Hepatocyte (in vitro differentiated cells): Measurements from ENCODE around the gene IL9R. TPM values are rescaled to one million over a fixed set of nuclear protein-coding genes. Genes with fewer than 3 reads are reported as not detected.

Experiments
- DNase-seq: peaks from one replicate; pipeline ENCODE4 v3.0.0-alpha.2; 2016; ENCODE audit warnings: low spot score
- H2AFZ ChIP-seq: fragments of 200-600 bp; sonication (generic); 2 replicates; pipeline ENCODE4 v1.6.0; 2016; ENCODE audit warnings: antibody characterized with exemption, mild to moderate bottlenecking
- H3K27ac ChIP-seq: fragments of 200-600 bp; sonication (generic); 2 replicates; pipeline ENCODE4 v1.5.1; 2016; ENCODE audit warnings: mild to moderate bottlenecking
- H3K27me3 ChIP-seq: fragments of 200-600 bp; sonication (generic); 2 replicates; pipeline ENCODE4 v1.6.1; 2016
- H3K36me3 ChIP-seq: fragments of 200-600 bp; sonication (generic); replicated peaks from 2 replicates; pipeline ENCODE4 v1.5.1; 2016; ENCODE audit warnings: low read depth; ENCODE audit not compliant: insufficient read depth
- H3K4me1 ChIP-seq: fragments of 200-600 bp; sonication (generic); 2 replicates; pipeline ENCODE4 v1.5.1; 2016; ENCODE audit warnings: mild to moderate bottlenecking, moderate library complexity; ENCODE audit not compliant: insufficient read depth
- H3K4me2 ChIP-seq: fragments of 200-600 bp; sonication (generic); 2 replicates; pipeline ENCODE4 v1.6.0; 2016
- H3K4me3 ChIP-seq: fragments of 200-600 bp; sonication (generic); 2 replicates; pipeline ENCODE4 v1.5.1; 2016; ENCODE audit warnings: mild to moderate bottlenecking
- H3K79me2 ChIP-seq: fragments of 200-600 bp; sonication (generic); 2 replicates; pipeline ENCODE4 v1.6.0; 2017; ENCODE audit warnings: mild to moderate bottlenecking
- H3K9me2 ChIP-seq: fragments of 200-600 bp; sonication (generic); replicated peaks from 2 replicates; pipeline ENCODE4 v1.6.0; 2017; ENCODE audit warnings: mild to moderate bottlenecking; ENCODE audit not compliant: insufficient read depth
- H3K9me3 ChIP-seq: fragments of 200-600 bp; sonication (generic); 2 replicates; pipeline ENCODE4 v1.5.1; 2016; ENCODE audit warnings: low read depth, mild to moderate bottlenecking
- H4K20me1 ChIP-seq: fragments of 200-600 bp; sonication (generic); 2 replicates; pipeline ENCODE4 v1.6.0; 2016; ENCODE audit warnings: mild to moderate bottlenecking; ENCODE audit not compliant: insufficient read depth, poor library complexity, severe bottlenecking
- EZH2 ChIP-seq: fragments of 200-600 bp; sonication (generic); IDR thresholded peaks from 2 replicates; pipeline ENCODE4 v1.6.1; 2016; ENCODE audit warnings: antibody characterized with exemption, mild to moderate bottlenecking, borderline replicate concordance
- EZH2phosphoT487 ChIP-seq: fragments of 200-600 bp; sonication (generic); IDR thresholded peaks from one replicate; pipeline ENCODE4 v1.6.1; 2018; ENCODE audit warnings: antibody characterized with exemption, mild to moderate bottlenecking, low read depth, moderate library complexity; ENCODE audit not compliant: unreplicated experiment, severe bottlenecking
- WGBS: methylation state at CpG from one replicate; pipeline ENCODE4 v1.1.6; 2016; ENCODE audit warnings: low lambda C conversion rate; ENCODE audit errors: missing lambda C conversion rate; 5-methylcytosine and 5-hydroxymethylcytosine counted together
- polyA plus RNA-seq: library from polyadenylated mRNA; unstranded; fragments of >200 nt; fragmentation: Nextera tagmentation; extraction: Ambion mirVana; gene quantifications from 2 replicates; pipeline ENCODE4 v1.2.1, GENCODE V29; 2016
- total RNA-seq: library from RNA; depleted of rRNA; stranded (reverse); fragments of >200 nt; gene quantifications from 2 replicates; pipeline ENCODE4 v1.2.3, GENCODE V29; 2014
- TF ChIP-seq, protein P1 (sequence below): fragments of 200-600 bp; sonication (generic); IDR thresholded peaks from 2 replicates; pipeline ENCODE4 v1.5.1; 2016; ENCODE audit warnings: antibody characterized with exemption, mild to moderate bottlenecking; ENCODE audit not compliant: poor library complexity

Gene IL9R
- total and polyA plus RNA-seq, 2 experiments from 2014 or later, result not detected

GRCh38 chrX:155988859-155989258 lies 8.6 kb upstream of the IL9R start:
- WGBS, result 55% methylated on average over 4 of the region's 4 CpGs
- Histone ChIP-seq H3K4me3 (no peak overlapping the region), H3K9me3 (no peaks in the 10 kb centered on the region), H2AFZ (no peak overlapping the region), H3K4me1 (no peaks in the 10 kb centered on the region), H3K36me3 (no peaks in the 10 kb centered on the region), H3K27ac (no peak overlapping the region), H3K4me2 (no peak overlapping the region), H3K27me3 (no peaks in the 10 kb centered on the region), H3K9me2 (no peaks in the 10 kb centered on the region), H4K20me1 (no peaks in the 10 kb centered on the region), H3K79me2 (no peaks in the 10 kb centered on the region)
- TF ChIP-seq EZH2, result no peak
- TF ChIP-seq EZH2phosphoT487, result no peak
- TF ChIP-seq, protein P1, sequence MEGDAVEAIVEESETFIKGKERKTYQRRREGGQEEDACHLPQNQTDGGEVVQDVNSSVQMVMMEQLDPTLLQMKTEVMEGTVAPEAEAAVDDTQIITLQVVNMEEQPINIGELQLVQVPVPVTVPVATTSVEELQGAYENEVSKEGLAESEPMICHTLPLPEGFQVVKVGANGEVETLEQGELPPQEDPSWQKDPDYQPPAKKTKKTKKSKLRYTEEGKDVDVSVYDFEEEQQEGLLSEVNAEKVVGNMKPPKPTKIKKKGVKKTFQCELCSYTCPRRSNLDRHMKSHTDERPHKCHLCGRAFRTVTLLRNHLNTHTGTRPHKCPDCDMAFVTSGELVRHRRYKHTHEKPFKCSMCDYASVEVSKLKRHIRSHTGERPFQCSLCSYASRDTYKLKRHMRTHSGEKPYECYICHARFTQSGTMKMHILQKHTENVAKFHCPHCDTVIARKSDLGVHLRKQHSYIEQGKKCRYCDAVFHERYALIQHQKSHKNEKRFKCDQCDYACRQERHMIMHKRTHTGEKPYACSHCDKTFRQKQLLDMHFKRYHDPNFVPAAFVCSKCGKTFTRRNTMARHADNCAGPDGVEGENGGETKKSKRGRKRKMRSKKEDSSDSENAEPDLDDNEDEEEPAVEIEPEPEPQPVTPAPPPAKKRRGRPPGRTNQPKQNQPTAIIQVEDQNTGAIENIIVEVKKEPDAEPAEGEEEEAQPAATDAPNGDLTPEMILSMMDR, result no peak
- no peak for DNase-seq

GRCh38 chrX:155993421-155993820 lies 4.1 kb upstream of the IL9R start:
- Histone ChIP-seq H2AFZ (no peak overlapping the region), H3K27ac (no peak overlapping the region), H4K20me1 (no peaks in the 10 kb centered on the region), H3K36me3 (no peaks in the 10 kb centered on the region), H3K4me2 (no peak overlapping the region), H3K9me3 (no peaks in the 10 kb centered on the region), H3K27me3 (no peaks in the 10 kb centered on the region), H3K79me2 (no peaks in the 10 kb centered on the region), H3K9me2 (no peaks in the 10 kb centered on the region), H3K4me3 (no peak overlapping the region), H3K4me1 (no peaks in the 10 kb centered on the region)
- TF ChIP-seq EZH2phosphoT487 (no peak), EZH2 (no peak)
- TF ChIP-seq, protein P1, result no peak
- 75% methylated on average over 2 of the region's 2 CpGs for WGBS
- DNase-seq, result no peak

- Histone ChIP-seq H3K4me2 (no peak overlapping the region), H3K36me3 (no peaks in the 10 kb centered on the region), H3K27me3 (no peaks in the 10 kb centered on the region), H3K4me3 (no peak overlapping the region), H3K9me3 (no peaks in the 10 kb centered on the region), H2AFZ (no peak overlapping the region), H3K9me2 (no peaks in the 10 kb centered on the region), H3K27ac (no peak overlapping the region), H4K20me1 (no peaks in the 10 kb centered on the region), H3K79me2 (no peaks in the 10 kb centered on the region), H3K4me1 (no peaks in the 10 kb centered on the region)
- TF ChIP-seq EZH2, result no peak
- TF ChIP-seq EZH2phosphoT487, result no peak
- TF ChIP-seq, protein P1, result no peak
- no peak for DNase-seq
These were observed 2.1 kb upstream of the IL9R start for GRCh38 chrX:155995321-155995875.

DNA sequence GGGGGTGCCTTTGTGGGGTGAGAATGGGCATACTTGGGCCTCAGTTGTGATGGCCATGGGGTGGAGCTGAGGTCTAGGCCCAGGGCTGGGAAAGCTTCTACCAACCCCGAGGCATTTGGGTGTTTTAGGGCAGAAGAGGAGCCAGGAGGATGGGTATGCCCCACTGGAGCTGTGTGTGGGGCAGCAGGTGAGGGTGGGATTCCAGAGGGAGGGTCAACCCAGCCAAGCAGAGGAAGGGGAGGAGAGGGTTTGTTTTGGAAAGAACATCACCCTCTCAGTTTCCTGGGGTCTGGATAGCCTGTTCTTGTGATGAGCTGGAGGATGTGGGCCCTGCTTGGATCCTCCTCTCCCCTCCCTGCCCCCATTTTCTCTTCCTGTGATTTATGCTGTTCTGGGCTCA lies 620 bp downstream of the IL9R start:
- no peaks in the 10 kb centered on the region for H3K27me3 ChIP-seq
- no peaks in the 10 kb centered on the region for H3K9me3 ChIP-seq
- no peak overlapping the region for H3K4me2 ChIP-seq
- H3K9me2 ChIP-seq, result no peaks in the 10 kb centered on the region
- TF ChIP-seq, protein P1, result no peak
- TF ChIP-seq EZH2 (no peak), EZH2phosphoT487 (no peak)
- H2AFZ ChIP-seq, result no peak overlapping the region
- no peaks in the 10 kb centered on the region for H3K79me2 ChIP-seq
- H3K4me1 ChIP-seq, result no peaks in the 10 kb centered on the region
- no peak overlapping the region for H3K27ac ChIP-seq
- no peaks in the 10 kb centered on the region for H3K36me3 ChIP-seq
- no peak overlapping the region for H3K4me3 ChIP-seq
- no peaks in the 10 kb centered on the region for H4K20me1 ChIP-seq
- no peak for DNase-seq
- 53% methylated on average over 1 of the region's 1 CpG for WGBS
